Measurements from ENCODE around the gene NHLRC1.

NHLRC1 gene

GRCh38 chr6:18122128-18123093 lies at the start of gene NHLRC1:
Gene NHLRC1 (minus strand): TSS chr6:18122677. CDS start chr6:18122606, 71 bp downstream.
- TF ChIP-seq POLR2A (IDR thresholded peaks at IDR 0.05; ENCODE audit: extremely low read depth, insufficient read length) (no peak), MAX (IDR thresholded peaks at IDR 0.05; ENCODE audit: low read depth, low read length) (no peak), MYC (IDR thresholded peaks at IDR 0.05; ENCODE audit: low read depth, low read length) (no peak), CTCF (IDR thresholded peaks at IDR 0.05; ENCODE audit: low read depth, low read length) (peak; percentile 45)
- no peak within 1 kb of the TSS for H3K4me3 ChIP-seq (ENCODE audit: low read depth, low read length)
- DNase-seq (ENCODE audit: low read depth) = peak; percentile 61

GRCh38 chr6:18171871-18172270 lies 49.4 kb upstream of the NHLRC1 start:
- DNase-seq (ENCODE audit: low read depth) = peak; percentile 31
- TF ChIP-seq CTCF (IDR thresholded peaks at IDR 0.05; ENCODE audit: low read depth, low read length) = no peak
- TF ChIP-seq MAX (IDR thresholded peaks at IDR 0.05; ENCODE audit: low read depth, low read length) = no peak
- no peak for TF ChIP-seq POLR2A (IDR thresholded peaks at IDR 0.05; ENCODE audit: extremely low read depth, insufficient read length)
- TF ChIP-seq MYC (IDR thresholded peaks at IDR 0.05; ENCODE audit: low read depth, low read length) = no peak
- no peak overlapping the region for H3K4me3 ChIP-seq (ENCODE audit: low read depth, low read length)

- TF ChIP-seq CTCF (IDR thresholded peaks at IDR 0.05; ENCODE audit: low read depth, low read length) (no peak), POLR2A (IDR thresholded peaks at IDR 0.05; ENCODE audit: extremely low read depth, insufficient read length) (no peak), MAX (IDR thresholded peaks at IDR 0.05; ENCODE audit: low read depth, low read length) (no peak), MYC (IDR thresholded peaks at IDR 0.05; ENCODE audit: low read depth, low read length) (no peak)
- DNase-seq (ENCODE audit: low read depth) = no peak
- H3K4me3 ChIP-seq (ENCODE audit: low read depth, low read length) = no peak overlapping the region
Observed at GRCh38 chr6:18168264-18168663, 45.8 kb upstream of the NHLRC1 start.

GRCh38 chr6:18166312-18167036 lies 44.0 kb upstream of the NHLRC1 start:
- DNase-seq (ENCODE audit: low read depth) = peak; percentile 13
- H3K4me3 ChIP-seq (ENCODE audit: low read depth, low read length) = no peak overlapping the region
- TF ChIP-seq MAX (IDR thresholded peaks at IDR 0.05; ENCODE audit: low read depth, low read length) (no peak), CTCF (IDR thresholded peaks at IDR 0.05; ENCODE audit: low read depth, low read length) (no peak), POLR2A (IDR thresholded peaks at IDR 0.05; ENCODE audit: extremely low read depth, insufficient read length) (no peak), MYC (IDR thresholded peaks at IDR 0.05; ENCODE audit: low read depth, low read length) (no peak)

- no peak for DNase-seq (ENCODE audit: low read depth)
- TF ChIP-seq CTCF (IDR thresholded peaks at IDR 0.05; ENCODE audit: low read depth, low read length) (no peak), POLR2A (IDR thresholded peaks at IDR 0.05; ENCODE audit: extremely low read depth, insufficient read length) (no peak), MYC (IDR thresholded peaks at IDR 0.05; ENCODE audit: low read depth, low read length) (no peak), MAX (IDR thresholded peaks at IDR 0.05; ENCODE audit: low read depth, low read length) (no peak)
- no peak overlapping the region for H3K4me3 ChIP-seq (ENCODE audit: low read depth, low read length)
Observed at GRCh38 chr6:18165751-18166150, 43.3 kb upstream of the NHLRC1 start.

All from NB4 (cell line).